H9 (cell line): ENCODE data around the gene SMARCA2. TPM values are rescaled to one million over a fixed set of nuclear protein-coding genes. Genes with fewer than 3 reads are reported as not detected.

ENCODE experiments used
- DNase-seq: peaks from one replicate; pipeline ENCODE4 v3.0.0-alpha.2; 2017
- H2AFZ ChIP-seq: one replicate; pipeline ENCODE4 v1.6.1; 2013; ENCODE audit warnings: mild to moderate bottlenecking, low read length, control low read depth, moderate library complexity
- H2AK5ac ChIP-seq: 2 replicates; pipeline ENCODE4 v1.6.1; 2013; ENCODE audit warnings: low read length, control low read depth, mixed read lengths; ENCODE audit not compliant: insufficient read length
- H2BK120ac ChIP-seq: one replicate; pipeline ENCODE4 v1.6.1; 2013; ENCODE audit warnings: low read depth, mild to moderate bottlenecking, low read length, control low read depth, inconsistent platforms; ENCODE audit not compliant: poor library complexity, severe bottlenecking
- H2BK12ac ChIP-seq: 2 replicates; pipeline ENCODE4 v1.6.1; 2013; ENCODE audit warnings: low read length, control low read depth, mixed read lengths, low read depth; ENCODE audit not compliant: insufficient read length
- H2BK15ac ChIP-seq: 2 replicates; pipeline ENCODE4 v1.6.1; 2013; ENCODE audit warnings: low read depth, low read length, control low read depth
- H2BK20ac ChIP-seq: one replicate; pipeline ENCODE4 v1.6.1; 2013; ENCODE audit warnings: low read depth, mild to moderate bottlenecking, low read length, control low read depth, inconsistent platforms; ENCODE audit not compliant: poor library complexity, severe bottlenecking
- H2BK5ac ChIP-seq: 2 replicates; pipeline ENCODE4 v1.6.1; 2013; ENCODE audit warnings: low read length, control low read depth, mixed read lengths; ENCODE audit not compliant: insufficient read length
- H3K14ac ChIP-seq: 2 replicates; pipeline ENCODE4 v1.6.1; 2013; ENCODE audit warnings: low read length, control low read depth; ENCODE audit not compliant: insufficient read depth
- H3K18ac ChIP-seq: 2 replicates; pipeline ENCODE4 v1.6.1; 2013; ENCODE audit warnings: low read depth, mild to moderate bottlenecking, mixed read lengths, low read length, control low read depth; ENCODE audit not compliant: insufficient read length
- H3K23ac ChIP-seq: 2 replicates; pipeline ENCODE4 v1.6.1; 2013; ENCODE audit warnings: low read length, control low read depth, mixed read lengths, low read depth; ENCODE audit not compliant: insufficient read length
- H3K23me2 ChIP-seq: 2 replicates; pipeline ENCODE4 v1.6.1; 2013; ENCODE audit warnings: low read depth, mild to moderate bottlenecking, mixed read lengths, low read length, control low read depth; ENCODE audit not compliant: insufficient read length, poor library complexity, severe bottlenecking
- H3K27ac ChIP-seq: 2 replicates; pipeline ENCODE4 v1.5.1; 2013; ENCODE audit warnings: low read length, control low read depth, mixed read lengths, low read depth; ENCODE audit not compliant: insufficient read length
- H3K27me3 ChIP-seq: 2 replicates; pipeline ENCODE4 v1.6.1; 2013; ENCODE audit warnings: low read length, control low read depth, inconsistent platforms; ENCODE audit not compliant: insufficient read depth
- H3K4ac ChIP-seq: 2 replicates; pipeline ENCODE4 v1.6.1; 2013; ENCODE audit warnings: low read depth, mild to moderate bottlenecking, control low read depth, inconsistent platforms, low read length, moderate library complexity
- H3K4me1 ChIP-seq: 2 replicates; pipeline ENCODE4 v1.6.1; 2013; ENCODE audit warnings: low read length, control low read depth, inconsistent platforms; ENCODE audit not compliant: insufficient read depth
- H3K4me2 ChIP-seq: 2 replicates; pipeline ENCODE4 v1.6.1; 2013; ENCODE audit warnings: low read length, control low read depth, mixed read lengths; ENCODE audit not compliant: insufficient read length, insufficient read depth
- H3K56ac ChIP-seq: 2 replicates; pipeline ENCODE4 v1.6.1; 2013; ENCODE audit warnings: low read depth, mild to moderate bottlenecking, mixed read lengths, low read length, control low read depth; ENCODE audit not compliant: insufficient read length
- H3K79me1 ChIP-seq: 2 replicates; pipeline ENCODE4 v1.6.1; 2013; ENCODE audit warnings: low read depth, mild to moderate bottlenecking, moderate library complexity, low read length, control low read depth, inconsistent platforms; ENCODE audit not compliant: insufficient read depth, poor library complexity, severe bottlenecking
- H3K79me2 ChIP-seq: 2 replicates; pipeline ENCODE4 v1.6.1; 2013; ENCODE audit warnings: low read length, control low read depth, inconsistent platforms; ENCODE audit not compliant: insufficient read depth
- H3K9ac ChIP-seq: 2 replicates; pipeline ENCODE4 v1.6.1; 2013; ENCODE audit warnings: low read length, control low read depth, mixed read lengths; ENCODE audit not compliant: insufficient read length; ENCODE audit errors: extremely low read depth
- H3K9me3 ChIP-seq: one replicate; pipeline ENCODE4 v1.6.1; 2013; ENCODE audit warnings: low read depth, low read length, inconsistent platforms; ENCODE audit not compliant: control insufficient read depth
- H3T11ph ChIP-seq: one replicate; pipeline ENCODE4 v1.6.1; 2013; ENCODE audit warnings: mild to moderate bottlenecking, low read length, control low read depth, inconsistent platforms
- H4K20me1 ChIP-seq: one replicate; pipeline ENCODE4 v1.6.1; 2013; ENCODE audit not compliant: control insufficient read depth, insufficient read length, insufficient read depth
- H4K5ac ChIP-seq: 2 replicates; pipeline ENCODE4 v1.6.1; 2013; ENCODE audit warnings: low read depth, mild to moderate bottlenecking, mixed read lengths, low read length, control low read depth; ENCODE audit not compliant: insufficient read length
- H4K8ac ChIP-seq: replicated peaks from 2 replicates; pipeline ENCODE4 v1.6.1; 2013; ENCODE audit warnings: low read length, control low read depth, mixed read lengths, low read depth; ENCODE audit not compliant: insufficient read length
- H4K91ac ChIP-seq: 2 replicates; pipeline ENCODE4 v1.6.1; 2013; ENCODE audit warnings: low read depth, mild to moderate bottlenecking, moderate library complexity, mixed read lengths, low read length, control low read depth; ENCODE audit not compliant: insufficient read length
- H3K27ac Mint-ChIP-seq, 3 experiments: 2 replicates in 2 of 3; 3 replicates in 1 of 3; pipeline ENCODE4 v1.8.0; 2020 to 2021; ENCODE audit warnings: mixed read lengths in 3 of 3, mild to moderate bottlenecking in 1 of 3, moderate library complexity in 1 of 3
- H3K27me3 Mint-ChIP-seq: 2 replicates; pipeline ENCODE4 v1.8.0; 2021; ENCODE audit warnings: low read depth, mild to moderate bottlenecking, moderate library complexity, mixed read lengths
- H3K36me3 Mint-ChIP-seq, 3 experiments: 2 replicates in 2 of 3; 3 replicates in 1 of 3; pipeline ENCODE4 v1.8.0; 2020 to 2021; ENCODE audit warnings: low read depth in 3 of 3, mixed read lengths in 3 of 3; ENCODE audit not compliant: insufficient read depth in 1 of 3
- H3K4me1 Mint-ChIP-seq, 2 experiments: 2 replicates each; pipeline ENCODE4 v1.8.0; 2020; ENCODE audit warnings: mixed read lengths in 2 of 2
- H3K4me3 Mint-ChIP-seq, 2 experiments: 2 replicates in 1 of 2; 3 replicates in 1 of 2; pipeline ENCODE4 v1.8.0; 2020 to 2021; ENCODE audit warnings: mild to moderate bottlenecking in 2 of 2, mixed read lengths in 2 of 2, moderate library complexity in 1 of 2
- H3K9me3 Mint-ChIP-seq, 2 experiments: 2 replicates in 1 of 2; 3 replicates in 1 of 2; pipeline ENCODE4 v1.8.0; 2020; ENCODE audit warnings: mild to moderate bottlenecking in 2 of 2, mixed read lengths in 2 of 2, moderate library complexity in 1 of 2
- CTCF ChIP-seq: fragments of 200-600 bp; sonication (generic); conservative IDR thresholded peaks from 3 replicates; pipeline ENCODE4 v1.8.0; 2021; ENCODE audit warnings: antibody characterized with exemption, mild to moderate bottlenecking
- WGBS: extraction: QIAGEN DNeasy Blood & Tissue Kit; methylation state at CpG from one replicate; pipeline ENCODE4 v1.1.7; 2013; ENCODE audit warnings: missing lambda C conversion rate, low lambda C conversion rate, mixed read lengths; ENCODE audit not compliant: insufficient read length; ENCODE audit errors: extremely low coverage; 5-methylcytosine and 5-hydroxymethylcytosine counted together
- total RNA-seq: library from RNA; stranded (reverse); gene quantifications from 2 replicates; pipeline ENCODE4 v1.2.1, GENCODE V29; 2021

SMARCA2 gene
- total RNA-seq, 1 experiment from 2014 or later = 15.3 TPM

- Histone ChIP-seq H3K23me2 (no peaks in the 10 kb centered on the region), H3K79me2 (no peaks in the 10 kb centered on the region), H2BK20ac (no peak overlapping the region), H3K4me1 (no peaks in the 10 kb centered on the region), H2BK15ac (no peak overlapping the region), H3K4ac (no peak overlapping the region), H3K18ac (no peak overlapping the region), H4K91ac (no peak overlapping the region), H3K9me3 (no peaks in the 10 kb centered on the region), H3K56ac (no peak overlapping the region), H2BK5ac (no peak overlapping the region), H3K27ac (no peak overlapping the region), H4K20me1 (no peaks in the 10 kb centered on the region), H3K14ac (no peak overlapping the region), H4K5ac (no peak overlapping the region), H3K9ac (no peak overlapping the region), H3T11ph (no peak overlapping the region), H3K4me2 (no peak overlapping the region), H2BK12ac (no peak overlapping the region), H3K27me3 (no peaks in the 10 kb centered on the region), H3K23ac (no peak overlapping the region), H2AK5ac (no peak overlapping the region), H2BK120ac (no peak overlapping the region), H3K79me1 (no peaks in the 10 kb centered on the region), H2AFZ (no peak overlapping the region), H4K8ac (no peak overlapping the region)
- Mint-ChIP-seq H3K4me1 (0 out of 4 replicates have a peak, but pooled peaks cover 0 to 6% of the 10 kb centered on the region in 2 experiments), H3K27ac (no peak overlapping the region), H3K9me3 (no peaks in the 10 kb centered on the region), H3K4me3 (no peak overlapping the region), H3K36me3 (no peaks in the 10 kb centered on the region), H3K27me3 (peaks cover 32% of the 10 kb centered on the region)
- DNase-seq = no peak
- no CpG with 5 or more reads among the region's 3 CpGs for WGBS
- no peak for TF ChIP-seq CTCF
Observed at GRCh38 chr9:2040828-2041227, 25.7 kb downstream of the SMARCA2 start.
